Stimulated activated naive B cell treated with anti-CD40 and anti-IgM and Interleukin-4, amounts not matched to agents 10 μg/mL and 1 μg/mL and 100 μg/mL, for 72 hours (primary cell): ENCODE data around the gene RUVBL1.
A peak's percentile ranks its signal among the peaks of the same experiment; 100 is the strongest.

Experiments used
- ATAC-seq, 2 donors: fragments of 150-1000 bp; cut with Tn5 transposase; replicated peaks; 2 replicates each; pipeline ENCODE4 v1.10.0; 2021; ENCODE audit warnings: moderate library complexity in 1 of 2
- DNase-seq: peaks from one replicate; pipeline ENCODE4 v3.0.0; 2021
- H3K27ac Mint-ChIP-seq: one replicate; pipeline ENCODE4 v1.8.0; 2022; ENCODE audit warnings: mild to moderate bottlenecking, mixed read lengths
- H3K27me3 Mint-ChIP-seq, 2 donors: one replicate each; pipeline ENCODE4 v1.8.0; 2022; ENCODE audit warnings: mixed read lengths in 2 of 2
- H3K36me3 Mint-ChIP-seq, 2 donors: one replicate each; pipeline ENCODE4 v1.8.0; 2022; ENCODE audit warnings: mixed read lengths in 2 of 2, mild to moderate bottlenecking in 1 of 2
- H3K4me1 Mint-ChIP-seq, 2 donors: one replicate each; pipeline ENCODE4 v1.8.0; 2022; ENCODE audit warnings: mixed read lengths in 2 of 2, mild to moderate bottlenecking in 1 of 2
- H3K4me3 Mint-ChIP-seq, 2 donors: one replicate each; pipeline ENCODE4 v1.8.0; 2022; ENCODE audit warnings: mild to moderate bottlenecking in 2 of 2, mixed read lengths in 2 of 2, moderate library complexity in 1 of 2
- H3K9me3 Mint-ChIP-seq, 2 donors: one replicate each; pipeline ENCODE4 v1.8.0; 2022; ENCODE audit warnings: mixed read lengths in 2 of 2, mild to moderate bottlenecking in 1 of 2

Gene RUVBL1

DNA sequence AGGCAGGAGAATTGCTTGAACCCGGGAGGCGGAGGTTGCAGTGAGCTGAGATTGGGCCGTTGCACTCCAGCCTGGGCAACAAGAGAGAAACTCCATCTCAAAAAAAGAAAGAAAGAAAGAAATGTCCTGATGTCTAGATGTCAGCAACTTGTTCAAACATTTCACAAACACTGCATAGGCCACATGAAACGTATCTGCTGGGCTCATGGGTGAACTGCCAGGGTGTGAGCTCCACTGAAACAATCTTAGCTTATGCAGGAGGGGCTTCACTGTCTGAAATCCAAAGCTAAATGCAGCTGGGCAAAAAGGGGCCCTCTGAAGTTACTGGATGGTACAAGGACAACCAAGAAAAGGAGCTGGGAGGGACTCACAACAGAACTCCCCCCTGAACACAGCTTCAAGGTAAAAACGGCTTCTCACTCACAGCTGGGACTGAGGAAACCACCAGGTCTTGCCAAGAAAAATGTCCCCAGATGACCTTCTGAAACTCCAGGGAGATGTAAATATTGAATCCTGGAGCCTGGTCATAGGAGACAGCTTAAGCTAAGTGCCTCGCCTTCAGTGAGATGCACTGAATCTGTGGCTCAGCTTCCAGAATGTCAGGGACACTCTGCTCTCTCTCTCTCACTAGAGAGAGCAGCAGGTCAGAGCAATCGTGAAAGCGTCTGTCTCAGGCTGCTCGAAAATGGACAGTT is 39.5 kb downstream of the RUVBL1 start:
- ATAC-seq = no peak
- Mint-ChIP-seq H3K4me3 (no peak overlapping the region), H3K4me1 (no peaks in the 10 kb centered on the region)

DNA sequence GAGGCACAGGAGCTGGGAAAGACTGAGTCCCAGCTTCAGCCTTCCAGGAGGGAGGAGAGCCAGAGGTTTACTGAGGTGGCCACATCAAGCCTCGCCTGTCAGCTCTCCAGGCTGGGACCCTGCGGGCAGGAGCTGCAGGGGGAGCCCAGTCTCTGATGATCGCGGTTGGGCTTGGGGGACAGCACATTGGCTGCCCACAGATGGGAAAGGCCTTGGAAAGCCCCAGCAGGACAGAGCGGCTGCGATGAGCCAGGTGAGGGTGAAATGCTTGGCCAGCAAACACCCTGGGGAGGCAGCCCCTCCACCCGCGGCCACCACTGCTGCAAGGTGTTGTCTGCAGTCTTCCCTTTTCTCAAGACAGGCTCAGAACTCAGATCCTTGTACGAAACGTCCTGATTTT is 40.2 kb downstream of the RUVBL1 start:
- no peak overlapping the region for H3K27ac Mint-ChIP-seq

More for the DNA sequence above, 39.5 kb downstream of the RUVBL1 start:
- no peaks in the 10 kb centered on the region for H3K27me3 Mint-ChIP-seq
- no peaks in the 10 kb centered on the region for H3K9me3 Mint-ChIP-seq
- peaks cover 59 to 72% of the 10 kb centered on the region in 2 donors for H3K36me3 Mint-ChIP-seq
- no peak overlapping the region for H3K27ac Mint-ChIP-seq
- no peak for DNase-seq

DNA sequence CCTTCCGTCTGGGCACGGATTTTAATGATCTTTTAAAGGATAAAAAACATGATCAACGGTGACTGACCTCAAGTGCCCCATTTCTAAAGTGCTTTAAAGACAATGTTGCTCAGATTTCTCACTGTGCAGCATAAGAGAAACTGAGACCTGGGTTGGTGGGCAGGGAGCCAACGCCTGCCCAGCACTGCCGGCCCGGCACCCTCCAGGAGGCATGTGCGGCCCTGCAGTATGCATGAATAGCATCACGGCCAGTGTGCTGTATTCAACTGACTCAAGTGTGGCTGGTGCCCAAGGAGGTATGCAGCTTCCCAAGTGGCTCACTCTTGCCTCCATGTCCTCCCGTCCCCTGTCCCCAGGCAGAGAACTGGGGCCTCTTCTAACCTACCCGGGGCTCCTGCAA is 41.1 kb downstream of the RUVBL1 start:
- Mint-ChIP-seq H3K27ac (no peak overlapping the region), H3K9me3 (no peaks in the 10 kb centered on the region), H3K4me3 (no peak overlapping the region), H3K36me3 (peaks cover 58 to 79% of the 10 kb centered on the region in 2 donors), H3K4me1 (peaks cover 0 to 4% of the 10 kb centered on the region in 2 donors), H3K27me3 (no peaks in the 10 kb centered on the region)
- ATAC-seq = no peak
- DNase-seq = no peak

More for the DNA sequence above, 40.2 kb downstream of the RUVBL1 start:
- Mint-ChIP-seq H3K9me3 (no peaks in the 10 kb centered on the region), H3K4me1 (no peaks in the 10 kb centered on the region), H3K36me3 (peaks cover 60 to 79% of the 10 kb centered on the region in 2 donors), H3K4me3 (no peak overlapping the region), H3K27me3 (no peaks in the 10 kb centered on the region)
- DNase-seq (no peak), ATAC-seq (no peak)

DNA sequence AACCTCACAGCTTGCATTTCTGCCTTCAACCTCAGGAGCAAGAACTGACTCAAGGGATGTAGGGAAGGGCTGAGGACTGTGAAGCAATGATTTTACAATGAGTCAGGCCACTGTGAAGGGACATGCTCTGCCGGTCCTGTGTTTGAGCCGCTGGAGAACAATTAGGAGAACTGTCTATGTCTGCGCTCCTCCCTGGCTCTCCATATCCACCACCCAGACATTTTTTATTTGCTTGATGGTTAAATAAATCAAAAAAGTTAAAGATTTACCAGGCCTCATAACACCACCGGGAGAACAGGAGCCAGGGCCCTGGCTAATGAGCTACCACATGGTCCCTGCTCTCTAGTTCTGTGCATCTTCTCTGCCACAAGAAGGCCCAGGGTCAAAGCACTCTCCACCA is 41.8 kb downstream of the RUVBL1 start:
- ATAC-seq = no peak
- peaks cover 3 to 9% of the 10 kb centered on the region in 2 donors for H3K4me1 Mint-ChIP-seq
- DNase-seq = no peak
- H3K36me3 Mint-ChIP-seq = peaks cover 52 to 72% of the 10 kb centered on the region in 2 donors
- H3K27ac Mint-ChIP-seq = no peak overlapping the region
- no peaks in the 10 kb centered on the region for H3K27me3 Mint-ChIP-seq
- H3K9me3 Mint-ChIP-seq = no peaks in the 10 kb centered on the region
- H3K4me3 Mint-ChIP-seq = no peak overlapping the region

DNA sequence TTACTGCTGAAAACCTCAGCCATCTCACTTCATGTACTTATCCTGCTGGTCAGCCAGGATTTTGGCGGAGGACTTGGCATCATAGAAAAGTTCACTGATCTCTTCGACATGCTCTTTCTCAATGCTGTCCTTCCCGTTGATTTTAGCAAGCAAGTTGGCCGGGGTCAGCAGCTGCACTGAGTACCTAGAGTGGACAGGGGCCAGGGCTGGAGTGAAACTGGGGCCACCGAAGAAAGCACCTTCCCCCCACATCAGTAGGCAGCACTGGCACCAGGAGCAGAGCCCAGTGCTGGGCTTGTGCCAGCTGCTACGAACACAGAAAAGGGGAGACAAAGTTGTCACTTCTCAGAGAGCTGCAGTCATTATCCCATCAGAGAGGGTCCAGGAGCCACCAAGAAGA is 42.4 kb downstream of the RUVBL1 start:
- Mint-ChIP-seq H3K9me3 (no peaks in the 10 kb centered on the region), H3K36me3 (peaks cover 45 to 66% of the 10 kb centered on the region in 2 donors), H3K27ac (no peak overlapping the region), H3K4me1 (peaks cover 7 to 15% of the 10 kb centered on the region in 2 donors), H3K27me3 (no peaks in the 10 kb centered on the region), H3K4me3 (no peak overlapping the region)
- DNase-seq (no peak), ATAC-seq (no peak)

DNA sequence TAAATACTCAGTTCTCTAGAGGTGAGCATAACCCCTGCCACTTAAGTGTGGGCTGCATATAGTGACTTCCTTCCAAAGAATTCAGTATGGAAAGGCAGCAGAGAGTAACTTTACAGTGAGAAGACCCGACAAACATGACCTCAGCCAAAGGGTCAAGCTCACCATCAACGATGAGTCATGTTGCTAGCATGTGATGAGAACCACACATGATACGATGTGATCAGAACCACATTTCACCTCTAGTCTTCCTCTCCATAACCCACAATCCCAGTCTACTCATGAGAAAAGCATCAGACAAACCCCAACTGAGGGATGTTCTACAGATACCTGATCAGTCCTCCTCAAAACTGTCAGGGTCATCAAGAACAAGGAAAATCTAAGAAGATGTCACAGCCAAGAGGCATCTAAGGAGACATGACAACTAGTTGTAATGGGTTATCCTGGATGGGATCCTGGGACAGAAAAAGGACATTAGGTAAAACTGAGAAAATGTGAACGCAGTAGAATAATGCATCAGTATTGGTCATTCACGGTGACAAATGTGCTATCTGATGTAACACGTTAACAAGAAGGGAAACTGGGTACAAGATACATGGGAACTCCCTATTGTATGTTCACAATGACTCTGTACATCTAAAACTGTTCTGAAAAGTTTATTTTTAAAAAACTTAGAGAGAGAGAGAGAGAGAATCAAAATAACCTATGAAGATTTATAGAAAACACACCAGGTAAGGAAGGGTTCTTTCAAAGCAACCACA is 43.1 kb downstream of the RUVBL1 start:
- Mint-ChIP-seq H3K4me1 (peaks cover 12 to 22% of the 10 kb centered on the region in 2 donors), H3K9me3 (no peaks in the 10 kb centered on the region), H3K4me3 (no peak overlapping the region), H3K27ac (no peak overlapping the region), H3K27me3 (no peaks in the 10 kb centered on the region), H3K36me3 (peaks cover 44 to 63% of the 10 kb centered on the region in 2 donors)
- no peak for ATAC-seq
- no peak for DNase-seq

DNA sequence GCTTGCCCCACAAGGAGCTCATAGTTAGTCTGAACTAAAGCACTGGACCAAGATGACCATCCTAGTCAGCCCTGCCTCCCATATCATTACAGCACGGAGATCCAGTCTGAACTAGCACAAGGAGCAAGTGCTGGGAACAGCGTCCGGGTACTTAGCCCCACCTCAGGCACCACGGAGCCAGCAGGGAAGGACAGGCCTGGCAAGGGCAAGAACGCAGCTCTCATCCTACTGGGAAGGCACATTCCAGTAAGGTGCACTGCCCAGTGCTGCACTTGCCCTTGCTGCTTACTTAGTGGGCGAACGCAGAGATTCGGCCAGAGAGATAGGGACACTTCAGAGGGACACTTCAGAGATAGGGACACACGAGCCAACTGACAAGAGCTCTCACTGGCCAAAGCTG is 43.8 kb downstream of the RUVBL1 start:
- H3K36me3 Mint-ChIP-seq = peaks cover 43 to 59% of the 10 kb centered on the region in 2 donors
- H3K4me3 Mint-ChIP-seq = no peak overlapping the region
- peak overlapping the region; percentile 39 for H3K27ac Mint-ChIP-seq

DNA sequence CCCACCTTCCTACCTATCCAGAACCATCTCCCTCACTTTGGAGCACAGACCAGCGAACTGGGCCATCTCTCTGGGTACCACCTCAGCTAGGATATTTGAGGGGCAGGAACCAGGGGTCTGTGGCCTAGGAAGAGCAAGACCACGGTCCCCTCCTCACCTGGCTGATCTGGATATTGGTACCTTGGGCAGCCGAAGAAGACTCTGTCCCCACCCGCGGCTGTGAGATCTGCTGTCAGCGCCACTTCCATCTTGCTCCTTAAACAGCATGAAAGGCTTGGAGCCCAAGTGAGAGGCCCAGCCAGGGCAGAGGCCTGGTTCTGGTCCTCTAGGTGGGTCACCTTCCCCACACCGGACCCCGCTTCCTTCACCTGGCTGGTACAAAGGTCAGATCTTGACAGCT is 44.7 kb downstream of the RUVBL1 start:
- H3K4me3 Mint-ChIP-seq = no peak overlapping the region
- H3K27ac Mint-ChIP-seq = no peak overlapping the region
- DNase-seq = no peak
- ATAC-seq = no peak
- peaks cover 43 to 54% of the 10 kb centered on the region in 2 donors for H3K36me3 Mint-ChIP-seq
- H3K9me3 Mint-ChIP-seq = no peaks in the 10 kb centered on the region
- H3K4me1 Mint-ChIP-seq = peaks cover 18 to 31% of the 10 kb centered on the region in 2 donors
- no peaks in the 10 kb centered on the region for H3K27me3 Mint-ChIP-seq

More for the DNA sequence above, 43.8 kb downstream of the RUVBL1 start:
- DNase-seq (no peak), ATAC-seq (no peak)
- Mint-ChIP-seq H3K4me1 (peaks cover 17 to 29% of the 10 kb centered on the region in 2 donors), H3K9me3 (no peaks in the 10 kb centered on the region), H3K27me3 (no peaks in the 10 kb centered on the region)

DNA sequence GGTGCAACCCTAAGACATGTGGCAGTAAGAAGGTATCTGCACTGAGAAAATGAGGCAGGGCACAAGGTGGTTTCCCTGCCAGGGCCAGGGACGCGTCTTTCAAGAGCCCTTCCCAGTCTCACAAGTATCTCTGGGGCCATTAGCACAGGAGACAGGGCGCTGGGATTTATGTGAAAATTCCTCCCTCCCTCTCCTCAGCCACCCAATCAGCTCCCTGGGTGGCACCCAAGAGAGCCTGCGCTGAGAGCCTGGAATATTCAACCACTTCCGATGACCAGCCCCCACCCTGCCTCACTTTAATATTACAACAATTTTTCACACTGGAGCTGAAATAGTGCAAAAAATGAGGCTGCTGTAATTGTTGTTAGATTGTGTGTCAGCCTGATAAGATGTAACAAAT is 45.3 kb downstream of the RUVBL1 start:
- Mint-ChIP-seq H3K4me1 (peaks cover 18 to 31% of the 10 kb centered on the region in 2 donors), H3K27ac (no peak overlapping the region), H3K27me3 (no peaks in the 10 kb centered on the region), H3K36me3 (peaks cover 43 to 55% of the 10 kb centered on the region in 2 donors), H3K9me3 (no peaks in the 10 kb centered on the region), H3K4me3 (no peak overlapping the region)
- ATAC-seq (no peak), DNase-seq (no peak)

DNA sequence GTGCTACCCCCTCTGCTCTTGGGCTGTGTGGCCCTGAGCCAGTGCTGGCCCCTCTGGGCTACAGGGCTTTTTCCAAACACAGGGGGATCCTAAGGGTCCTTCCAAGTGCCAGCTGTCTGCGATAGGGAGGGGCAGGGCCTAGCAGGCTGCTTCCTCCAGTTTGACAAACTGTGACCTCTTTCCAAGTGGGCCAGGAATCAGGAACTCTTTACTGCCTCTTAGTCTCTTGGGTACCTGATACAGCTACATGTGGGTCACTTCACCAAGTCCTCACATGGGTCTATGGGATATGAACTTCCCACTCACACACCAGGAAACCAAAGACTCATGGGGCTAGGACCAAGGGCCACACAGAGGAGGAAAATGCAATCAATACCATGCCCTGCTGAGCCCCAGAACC is 45.9 kb downstream of the RUVBL1 start:
- Mint-ChIP-seq H3K4me1 (peaks cover 18 to 31% of the 10 kb centered on the region in 2 donors), H3K4me3 (peak overlapping the region in 1 of 2 donors; percentile 83)

DNA sequence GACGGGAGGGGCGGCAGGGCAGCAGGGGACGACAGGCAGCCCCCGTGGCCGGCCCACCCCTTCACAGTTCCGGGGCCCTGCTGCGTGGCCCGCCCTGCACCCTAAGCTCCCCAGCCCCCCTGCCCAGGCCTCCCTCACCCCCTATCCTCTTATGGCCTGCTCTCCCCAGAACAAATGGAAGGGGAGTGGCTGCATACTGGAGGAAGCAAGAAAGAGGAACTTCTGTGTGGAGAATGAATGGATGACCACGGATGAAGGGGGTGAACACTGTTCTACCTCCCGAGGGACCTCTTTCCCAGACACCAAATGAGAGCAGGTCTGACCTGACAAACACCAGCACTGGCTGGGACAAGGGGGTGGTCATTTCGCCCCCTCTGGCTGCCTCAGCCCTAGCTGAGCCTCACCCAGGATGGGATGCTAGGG is 46.4 kb downstream of the RUVBL1 start:
- Mint-ChIP-seq H3K9me3 (no peaks in the 10 kb centered on the region), H3K4me1 (peaks cover 18 to 31% of the 10 kb centered on the region in 2 donors), H3K27me3 (no peaks in the 10 kb centered on the region), H3K36me3 (peaks cover 33 to 50% of the 10 kb centered on the region in 2 donors), H3K4me3 (peak overlapping the region; percentile 41 to 83), H3K27ac (peak overlapping the region; percentile 65)
- DNase-seq (peak; percentile 14), ATAC-seq (peak; percentile 52 to 63)

More for the DNA sequence above, 45.9 kb downstream of the RUVBL1 start:
- H3K27me3 Mint-ChIP-seq = no peaks in the 10 kb centered on the region
- H3K36me3 Mint-ChIP-seq = peaks cover 38 to 55% of the 10 kb centered on the region in 2 donors
- no peaks in the 10 kb centered on the region for H3K9me3 Mint-ChIP-seq
- peak overlapping the region; percentile 65 for H3K27ac Mint-ChIP-seq
- DNase-seq = no peak
- no peak for ATAC-seq

DNA sequence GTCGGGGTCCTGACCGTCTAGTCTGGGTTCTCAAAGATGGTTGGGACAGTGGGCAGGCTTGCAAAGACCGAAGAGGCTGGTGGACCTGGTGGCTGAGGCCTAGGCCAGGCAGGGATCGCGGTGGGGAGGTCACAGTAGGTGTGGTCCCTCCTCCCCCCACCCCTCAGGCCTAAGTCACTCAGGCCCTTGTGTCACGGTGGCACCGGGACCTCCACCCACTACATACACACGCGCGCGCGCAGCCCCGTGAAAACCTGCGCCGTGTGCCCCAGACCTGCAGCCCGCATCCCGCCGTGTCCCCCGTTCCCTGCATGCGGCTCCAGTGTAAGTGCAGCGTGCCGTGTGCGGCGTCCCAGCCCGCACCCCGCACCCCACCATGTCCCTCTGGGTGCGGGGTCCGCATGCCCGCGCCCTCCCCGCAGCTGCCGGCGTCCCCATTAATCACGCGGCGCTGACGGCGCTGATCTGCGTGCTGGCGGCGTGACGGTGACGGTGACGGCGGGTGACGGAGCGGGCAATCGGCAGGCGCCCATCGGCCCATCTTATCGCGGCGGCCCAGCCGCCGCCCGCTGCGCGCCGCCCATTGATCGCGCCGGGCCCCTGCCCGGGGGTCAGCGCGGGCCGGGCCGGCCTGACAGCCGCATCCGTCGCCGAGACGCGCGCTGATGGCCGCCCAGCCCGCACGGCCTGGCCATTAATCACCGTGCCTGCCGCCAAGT is 47.0 kb downstream of the RUVBL1 start:
- Mint-ChIP-seq H3K27ac (peak overlapping the region; percentile 81), H3K9me3 (no peaks in the 10 kb centered on the region)

DNA sequence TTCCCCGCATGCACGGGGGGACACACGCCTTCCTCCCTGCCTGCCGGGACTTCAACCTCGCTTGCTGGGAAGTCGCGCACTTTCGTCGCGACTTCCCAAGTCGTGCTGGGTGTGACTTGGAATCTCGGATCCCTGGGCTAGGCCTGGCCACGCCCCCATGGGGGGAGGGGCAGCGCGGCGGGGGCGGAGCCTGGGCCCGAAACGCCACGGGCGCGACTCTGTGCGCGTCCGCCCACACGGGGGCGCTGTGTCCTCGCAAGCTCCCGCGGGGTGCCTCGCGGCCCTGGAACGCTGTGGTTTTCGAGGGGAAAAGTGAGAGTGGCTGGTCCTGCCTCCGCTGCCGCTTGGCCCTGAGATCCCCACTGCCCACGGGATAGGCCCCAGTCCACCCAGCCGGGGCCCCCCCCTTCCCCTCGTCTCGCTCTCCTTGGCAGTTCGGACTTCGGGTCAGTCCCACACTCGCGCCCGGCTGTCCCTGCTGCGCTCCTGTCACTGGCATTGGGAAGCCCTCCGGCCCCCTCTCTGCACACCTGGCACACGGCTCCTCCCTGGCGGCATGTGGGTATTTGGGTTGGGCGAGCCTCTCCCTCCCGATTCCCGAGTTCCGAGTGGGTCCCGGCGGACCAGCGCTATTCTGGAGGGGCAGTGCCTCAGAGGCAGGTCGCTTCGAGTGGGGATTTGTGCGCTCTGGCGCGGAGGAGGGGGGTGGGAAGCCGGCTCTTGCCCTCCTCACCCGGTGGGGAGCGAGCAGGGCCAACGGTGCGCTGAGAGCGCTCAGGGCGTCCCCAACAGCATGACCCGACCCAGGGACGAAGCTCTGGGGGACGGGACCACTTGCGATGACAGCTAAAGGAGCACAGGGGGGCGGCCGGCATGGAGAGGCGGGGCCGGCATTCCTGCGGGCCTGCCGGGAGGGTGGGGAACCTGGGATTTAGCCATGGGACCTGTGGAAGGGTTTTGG is 47.8 kb downstream of the RUVBL1 start:
- no peaks in the 10 kb centered on the region for H3K27me3 Mint-ChIP-seq
- H3K27ac Mint-ChIP-seq = peak overlapping the region; percentile 81
- peak overlapping the region; percentile 76 to 83 for H3K4me3 Mint-ChIP-seq
- peaks cover 20 to 31% of the 10 kb centered on the region in 2 donors for H3K4me1 Mint-ChIP-seq
- no peaks in the 10 kb centered on the region for H3K9me3 Mint-ChIP-seq
- peaks cover 28 to 43% of the 10 kb centered on the region in 2 donors for H3K36me3 Mint-ChIP-seq
- ATAC-seq = peak; percentile 78 to 80
- DNase-seq = peak; percentile 72

More for the DNA sequence above, 47.0 kb downstream of the RUVBL1 start:
- DNase-seq (no peak), ATAC-seq (peak; percentile 39 to 49)
- Mint-ChIP-seq H3K4me3 (peak overlapping the region; percentile 76 to 83), H3K4me1 (peaks cover 18 to 31% of the 10 kb centered on the region in 2 donors), H3K36me3 (peaks cover 31 to 45% of the 10 kb centered on the region in 2 donors), H3K27me3 (no peaks in the 10 kb centered on the region)
